Brain microvascular endothelial cell (primary cell): ENCODE measurements around the gene SLCO3A1.
"Not testable (repeated sequence)": the region's sequence is repeated elsewhere in the genome, so short reads cannot be mapped to it uniquely, and the experiment has no call there.

ENCODE experiments used
- DNase-seq: peaks from one replicate; pipeline ENCODE4 v3.0.0-alpha.2; 2020
- H3K27ac ChIP-seq: fragments of 250-450 bp; sonication (Bioruptor Pico); 2 replicates; pipeline ENCODE4 v1.5.1; 2020; ENCODE audit warnings: mild to moderate bottlenecking, moderate library complexity
- H3K27me3 ChIP-seq: fragments of 250-450 bp; sonication (Bioruptor Pico); replicated peaks from 2 replicates; pipeline ENCODE4 v1.5.1; 2020; ENCODE audit warnings: mild to moderate bottlenecking
- H3K36me3 ChIP-seq: fragments of 250-450 bp; sonication (Bioruptor Pico); replicated peaks from 2 replicates; pipeline ENCODE4 v1.5.1; 2020; ENCODE audit warnings: mild to moderate bottlenecking
- H3K4me3 ChIP-seq: 2 replicates; pipeline ENCODE4 v1.5.1; 2011; ENCODE audit warnings: low read depth, mild to moderate bottlenecking, control low read depth, low read length, moderate library complexity
- CTCF ChIP-seq: IDR thresholded peaks from 2 replicates; pipeline ENCODE4 v1.5.1; 2011; ENCODE audit warnings: low read depth, mild to moderate bottlenecking, moderate library complexity, low read length, control low read depth, inconsistent platforms; ENCODE audit errors: missing control alignments
- in situ Hi-C: cut with HindIII; loops from 2 replicates; pipeline ENCODE4 v1.10.0; 2017; ENCODE audit warnings: low sequenced_read_pairs, low pct_ligation_motif_present

SLCO3A1 gene

GRCh38 chr15:92051716-92052115 is 198.2 kb downstream of the SLCO3A1 start:
- Histone ChIP-seq H3K4me3 (no peak overlapping the region), H3K36me3 (no peaks in the 10 kb centered on the region), H3K27me3 (no peaks in the 10 kb centered on the region), H3K27ac (no peak overlapping the region)
- no peak for DNase-seq
- in situ Hi-C loops, result no loop called here
- TF ChIP-seq CTCF, result no peak

- no peak overlapping the region for H3K27ac ChIP-seq
- no peaks in the 10 kb centered on the region for H3K36me3 ChIP-seq
- H3K4me3 ChIP-seq, result no peak overlapping the region
- in situ Hi-C loops, result no loop called here
- peak; percentile 64 for TF ChIP-seq CTCF
- no peak for DNase-seq
- no peaks in the 10 kb centered on the region for H3K27me3 ChIP-seq
Measured at GRCh38 chr15:92053753-92054316, 200.3 kb downstream of the SLCO3A1 start.

- Histone ChIP-seq H3K27ac (no peak overlapping the region), H3K4me3 (no peak overlapping the region), H3K36me3 (no peaks in the 10 kb centered on the region), H3K27me3 (no peaks in the 10 kb centered on the region)
- no peak for DNase-seq
- in situ Hi-C loops, result no loop called here
- no peak for TF ChIP-seq CTCF
Measured at GRCh38 chr15:92056875-92057274, 203.4 kb downstream of the SLCO3A1 start.

- no peak for DNase-seq
- in situ Hi-C loops, result no loop called here
- Histone ChIP-seq H3K4me3 (no peak overlapping the region), H3K27me3 (no peaks in the 10 kb centered on the region), H3K36me3 (no peaks in the 10 kb centered on the region), H3K27ac (no peak overlapping the region)
- TF ChIP-seq CTCF, result no peak
Measured at GRCh38 chr15:92059036-92059970, 205.8 kb downstream of the SLCO3A1 start.

- H3K27me3 ChIP-seq, H3K36me3 ChIP-seq, DNase-seq, H3K27ac ChIP-seq, H3K4me3 ChIP-seq, in situ Hi-C loops: not testable (repeated sequence)
Measured at GRCh38 chr15:92059971-92060311, 206.4 kb downstream of the SLCO3A1 start.

GRCh38 chr15:92061511-92062195 is 208.1 kb downstream of the SLCO3A1 start:
- H3K27ac ChIP-seq, result no peak overlapping the region
- in situ Hi-C loops, result no loop called here
- DNase-seq, result no peak
- no peak overlapping the region for H3K4me3 ChIP-seq
- no peak for TF ChIP-seq CTCF
- H3K27me3 ChIP-seq, result no peaks in the 10 kb centered on the region
- no peaks in the 10 kb centered on the region for H3K36me3 ChIP-seq
